GM06990 (cell line): ENCODE results near the gene MS4A13.

ENCODE experiments used
- DNase-seq: peaks from one replicate; pipeline ENCODE4 v3.0.0-alpha.2; 2011; ENCODE audit not compliant: insufficient read length; ENCODE audit errors: extremely low read depth
- H3K27me3 ChIP-seq: replicated peaks from 2 replicates; pipeline ENCODE4 v1.6.0; 2011; ENCODE audit warnings: low read length; ENCODE audit not compliant: control insufficient read depth, insufficient read depth
- H3K36me3 ChIP-seq: 2 replicates; pipeline ENCODE4 v1.5.1; 2011; ENCODE audit warnings: low read length; ENCODE audit not compliant: control insufficient read depth, insufficient read depth
- H3K4me3 ChIP-seq: replicated peaks from 2 replicates; pipeline ENCODE4 v1.5.1; 2011; ENCODE audit warnings: low read depth, mild to moderate bottlenecking, control low read depth, low read length
- TF ChIP-seq, protein P1 (sequence below): IDR thresholded peaks from 2 replicates; pipeline ENCODE4 v1.5.1; 2011; ENCODE audit warnings: low read length, control low read depth, mild to moderate bottlenecking, inconsistent platforms; ENCODE audit not compliant: insufficient read depth, poor library complexity, severe bottlenecking

MS4A13 gene, protein sequence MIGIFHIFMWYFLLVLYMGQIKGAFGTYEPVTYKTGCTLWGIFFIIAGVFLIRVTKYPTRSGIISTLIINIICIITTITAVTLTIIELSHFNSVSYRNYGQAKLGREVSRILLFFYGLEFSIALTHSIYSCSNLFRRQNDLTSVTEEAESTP

DNA sequence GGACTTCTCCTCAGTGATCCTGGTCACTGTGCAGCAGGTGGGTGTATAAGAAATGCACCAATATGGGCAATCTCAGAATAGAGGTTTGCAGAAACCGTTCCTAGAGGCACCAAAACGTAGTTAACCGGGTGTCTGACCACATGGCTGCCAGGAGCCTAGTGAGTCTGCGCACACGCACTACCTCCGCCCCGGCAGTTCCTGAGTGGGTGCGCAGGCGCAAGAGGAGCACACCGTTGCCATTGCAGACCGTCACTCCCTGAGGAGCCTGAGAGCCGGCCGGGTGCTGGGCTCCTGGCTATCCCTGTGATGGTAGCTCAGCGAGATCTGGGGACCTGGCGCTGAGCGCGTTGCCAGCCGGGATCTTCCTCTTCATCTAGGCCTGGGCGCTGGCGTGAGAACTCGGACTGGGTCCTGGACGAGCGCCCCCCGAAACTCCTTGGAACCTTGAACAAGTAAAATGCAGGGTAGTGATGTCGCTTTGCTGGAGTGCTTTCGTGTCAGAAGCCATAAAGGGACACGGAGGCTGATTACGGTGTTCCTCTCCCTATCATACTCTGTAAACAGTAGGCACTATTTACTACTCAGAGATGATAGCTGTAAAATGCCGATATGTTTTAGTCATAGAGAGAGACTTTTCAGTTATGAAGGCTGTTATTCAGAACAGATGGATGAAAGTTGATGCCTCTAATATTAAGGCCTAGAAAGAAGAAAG is at the start of gene MS4A13:
Gene MS4A13 (plus strand): TSS at position 249 of the 712 bp plus-strand sequence. CDS start 2,692 bp downstream, outside the sequence.
- H3K27me3 ChIP-seq: no peaks in the 10 kb centered on the region
- TF ChIP-seq, protein P1, sequence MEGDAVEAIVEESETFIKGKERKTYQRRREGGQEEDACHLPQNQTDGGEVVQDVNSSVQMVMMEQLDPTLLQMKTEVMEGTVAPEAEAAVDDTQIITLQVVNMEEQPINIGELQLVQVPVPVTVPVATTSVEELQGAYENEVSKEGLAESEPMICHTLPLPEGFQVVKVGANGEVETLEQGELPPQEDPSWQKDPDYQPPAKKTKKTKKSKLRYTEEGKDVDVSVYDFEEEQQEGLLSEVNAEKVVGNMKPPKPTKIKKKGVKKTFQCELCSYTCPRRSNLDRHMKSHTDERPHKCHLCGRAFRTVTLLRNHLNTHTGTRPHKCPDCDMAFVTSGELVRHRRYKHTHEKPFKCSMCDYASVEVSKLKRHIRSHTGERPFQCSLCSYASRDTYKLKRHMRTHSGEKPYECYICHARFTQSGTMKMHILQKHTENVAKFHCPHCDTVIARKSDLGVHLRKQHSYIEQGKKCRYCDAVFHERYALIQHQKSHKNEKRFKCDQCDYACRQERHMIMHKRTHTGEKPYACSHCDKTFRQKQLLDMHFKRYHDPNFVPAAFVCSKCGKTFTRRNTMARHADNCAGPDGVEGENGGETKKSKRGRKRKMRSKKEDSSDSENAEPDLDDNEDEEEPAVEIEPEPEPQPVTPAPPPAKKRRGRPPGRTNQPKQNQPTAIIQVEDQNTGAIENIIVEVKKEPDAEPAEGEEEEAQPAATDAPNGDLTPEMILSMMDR: no peak
- no peak within 1 kb of the TSS for H3K4me3 ChIP-seq
- no peaks in the 10 kb centered on the region for H3K36me3 ChIP-seq
- DNase-seq: no peak

DNA sequence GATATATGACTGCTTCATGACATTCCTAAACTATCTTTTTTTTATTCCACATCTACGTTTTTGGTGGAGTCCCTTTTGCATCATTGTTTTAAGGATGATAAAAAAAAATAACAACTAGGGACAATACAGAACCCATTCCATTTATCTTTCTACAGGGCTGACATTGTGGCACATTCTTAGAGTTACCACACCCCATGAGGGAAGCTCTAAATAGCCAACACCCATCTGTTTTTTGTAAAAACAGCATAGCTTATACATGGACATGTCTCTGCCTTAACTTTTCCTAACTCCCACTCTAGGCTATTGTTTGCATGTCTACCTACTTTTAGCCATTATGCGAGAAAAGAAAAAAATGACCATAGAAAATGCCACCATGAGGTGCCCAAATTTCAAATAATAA is 46.4 kb upstream of the MS4A13 start:
- no peak for DNase-seq
- Histone ChIP-seq H3K4me3 (no peak overlapping the region), H3K36me3 (peaks cover 19% of the 10 kb centered on the region), H3K27me3 (no peaks in the 10 kb centered on the region)
- TF ChIP-seq, protein P1: no peak

DNA sequence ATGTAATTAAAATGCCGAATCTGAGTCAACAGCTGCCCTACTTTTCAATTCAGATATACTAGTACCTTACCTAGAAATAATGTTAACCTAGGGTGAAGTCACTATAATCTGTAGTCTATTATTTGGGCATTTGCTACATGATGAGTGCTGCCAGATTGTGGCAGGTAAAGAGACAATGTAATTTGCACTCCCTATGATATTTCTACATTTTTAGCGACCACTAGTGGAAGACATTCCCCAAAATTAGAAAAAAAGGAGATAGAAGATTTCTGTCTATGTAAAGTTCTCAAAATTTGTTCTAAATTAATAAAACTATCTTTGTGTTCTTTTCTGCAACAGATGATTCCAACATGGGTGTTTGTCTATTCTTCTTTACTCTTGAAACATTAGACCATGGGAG is 45.5 kb upstream of the MS4A13 start:
- DNase-seq: no peak
- Histone ChIP-seq H3K4me3 (no peak overlapping the region), H3K27me3 (no peaks in the 10 kb centered on the region), H3K36me3 (peaks cover 11% of the 10 kb centered on the region)
- TF ChIP-seq, protein P1: peak; percentile 9

DNA sequence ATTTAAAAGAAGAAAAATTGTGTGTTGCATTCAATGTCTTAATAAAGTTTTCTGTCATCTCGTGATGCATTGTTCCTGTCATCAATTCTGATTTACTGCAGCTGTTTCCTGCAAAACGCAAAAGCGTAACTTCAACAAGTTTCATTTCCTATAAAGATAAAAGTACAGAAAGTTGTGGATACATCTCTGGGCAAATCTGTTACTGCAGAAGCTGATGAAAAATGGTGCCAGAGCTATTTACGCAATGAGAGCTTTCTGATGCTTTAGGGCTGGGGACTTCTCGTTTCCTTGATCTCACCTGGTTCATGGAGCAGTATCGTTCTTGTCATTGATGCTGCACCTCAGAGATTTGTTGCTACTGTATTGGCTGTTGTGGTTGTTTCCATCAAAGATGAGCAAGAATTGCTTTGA is 38.2 kb upstream of the MS4A13 start:
- DNase-seq: peak; percentile 68
- Histone ChIP-seq H3K4me3 (no peak overlapping the region), H3K36me3 (no peaks in the 10 kb centered on the region), H3K27me3 (no peaks in the 10 kb centered on the region)
- TF ChIP-seq, protein P1: no peak

DNA sequence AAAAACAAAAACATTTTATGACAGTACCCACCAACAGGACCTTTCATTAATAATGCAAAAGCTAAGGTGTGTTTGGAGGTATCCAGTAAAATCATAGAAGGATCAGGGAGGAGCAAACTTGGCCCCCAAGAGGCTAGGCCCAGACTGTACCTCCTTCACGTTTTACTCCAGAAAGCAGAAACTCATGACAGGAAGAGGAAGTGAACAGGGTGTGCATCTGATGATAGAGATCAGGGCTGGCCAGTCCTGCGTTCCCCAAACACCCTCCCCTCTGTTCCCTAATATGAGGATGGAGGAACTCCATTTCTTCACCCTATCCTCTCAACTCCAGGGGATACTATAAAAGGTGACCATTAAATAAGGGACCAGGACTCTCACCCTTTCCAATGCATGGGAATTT is 32.8 kb upstream of the MS4A13 start:
- TF ChIP-seq, protein P1: no peak
- no peaks in the 10 kb centered on the region for H3K36me3 ChIP-seq
- DNase-seq: no peak
- no peaks in the 10 kb centered on the region for H3K27me3 ChIP-seq
- no peak overlapping the region for H3K4me3 ChIP-seq

DNA sequence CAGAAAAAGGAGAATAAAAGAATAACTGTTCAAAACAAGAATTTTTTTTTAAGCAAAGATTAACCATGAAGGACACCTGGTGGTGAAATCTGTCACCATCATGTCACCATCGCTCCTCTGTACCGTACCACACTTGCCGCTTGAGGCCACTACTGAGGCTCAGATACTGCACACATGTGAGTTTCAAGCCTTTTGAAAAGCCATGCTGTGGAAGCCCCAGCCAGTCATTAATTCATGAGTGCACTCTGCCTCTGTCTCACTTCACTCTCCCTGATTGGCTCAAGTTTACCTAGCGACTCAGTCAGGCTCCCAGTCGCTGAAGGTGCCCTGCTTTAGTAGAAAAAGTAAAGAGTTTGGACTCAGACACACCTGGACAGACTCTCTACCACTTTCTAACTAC is 29.2 kb upstream of the MS4A13 start:
- H3K36me3 ChIP-seq: no peaks in the 10 kb centered on the region
- TF ChIP-seq, protein P1: peak; percentile 94
- H3K4me3 ChIP-seq: no peak overlapping the region
- H3K27me3 ChIP-seq: no peaks in the 10 kb centered on the region
- peak; percentile 56 for DNase-seq
